Measurements from ENCODE around the gene CHMP2A. TPM values are rescaled to one million over a fixed set of nuclear protein-coding genes. Genes with fewer than 3 reads are reported as not detected.

The CHMP2A gene
- total RNA-seq, 4 donors from 2014 or later: 30.9 to 77.8 (median 56.0) TPM

GRCh38 chr19:58519087-58519354 lies 35.9 kb downstream of the CHMP2A start:
- intact Hi-C loops (cut with DNase I; ENCODE audit: low total_unique reads): no loop called here
- Histone ChIP-seq H3K4me1 (peaks cover 0 to 12% of the 10 kb centered on the region in 2 donors), H3K27me3 (no peaks in the 10 kb centered on the region), H3K4me3 (peak overlapping the region; percentile 88 to 89), H3K36me3 (no peaks in the 10 kb centered on the region), H3K9me3 (no peaks in the 10 kb centered on the region), H3K27ac (peak overlapping the region; percentile 89 to 96)
- peak; percentile 49 to 66 for DNase-seq
- TF ChIP-seq POLR2A (IDR thresholded peaks at IDR 0.05): no peak
- TF ChIP-seq, protein P1, sequence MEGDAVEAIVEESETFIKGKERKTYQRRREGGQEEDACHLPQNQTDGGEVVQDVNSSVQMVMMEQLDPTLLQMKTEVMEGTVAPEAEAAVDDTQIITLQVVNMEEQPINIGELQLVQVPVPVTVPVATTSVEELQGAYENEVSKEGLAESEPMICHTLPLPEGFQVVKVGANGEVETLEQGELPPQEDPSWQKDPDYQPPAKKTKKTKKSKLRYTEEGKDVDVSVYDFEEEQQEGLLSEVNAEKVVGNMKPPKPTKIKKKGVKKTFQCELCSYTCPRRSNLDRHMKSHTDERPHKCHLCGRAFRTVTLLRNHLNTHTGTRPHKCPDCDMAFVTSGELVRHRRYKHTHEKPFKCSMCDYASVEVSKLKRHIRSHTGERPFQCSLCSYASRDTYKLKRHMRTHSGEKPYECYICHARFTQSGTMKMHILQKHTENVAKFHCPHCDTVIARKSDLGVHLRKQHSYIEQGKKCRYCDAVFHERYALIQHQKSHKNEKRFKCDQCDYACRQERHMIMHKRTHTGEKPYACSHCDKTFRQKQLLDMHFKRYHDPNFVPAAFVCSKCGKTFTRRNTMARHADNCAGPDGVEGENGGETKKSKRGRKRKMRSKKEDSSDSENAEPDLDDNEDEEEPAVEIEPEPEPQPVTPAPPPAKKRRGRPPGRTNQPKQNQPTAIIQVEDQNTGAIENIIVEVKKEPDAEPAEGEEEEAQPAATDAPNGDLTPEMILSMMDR (IDR thresholded peaks at IDR 0.05): peak; percentile 29 to 70 (median 66)

DNA sequence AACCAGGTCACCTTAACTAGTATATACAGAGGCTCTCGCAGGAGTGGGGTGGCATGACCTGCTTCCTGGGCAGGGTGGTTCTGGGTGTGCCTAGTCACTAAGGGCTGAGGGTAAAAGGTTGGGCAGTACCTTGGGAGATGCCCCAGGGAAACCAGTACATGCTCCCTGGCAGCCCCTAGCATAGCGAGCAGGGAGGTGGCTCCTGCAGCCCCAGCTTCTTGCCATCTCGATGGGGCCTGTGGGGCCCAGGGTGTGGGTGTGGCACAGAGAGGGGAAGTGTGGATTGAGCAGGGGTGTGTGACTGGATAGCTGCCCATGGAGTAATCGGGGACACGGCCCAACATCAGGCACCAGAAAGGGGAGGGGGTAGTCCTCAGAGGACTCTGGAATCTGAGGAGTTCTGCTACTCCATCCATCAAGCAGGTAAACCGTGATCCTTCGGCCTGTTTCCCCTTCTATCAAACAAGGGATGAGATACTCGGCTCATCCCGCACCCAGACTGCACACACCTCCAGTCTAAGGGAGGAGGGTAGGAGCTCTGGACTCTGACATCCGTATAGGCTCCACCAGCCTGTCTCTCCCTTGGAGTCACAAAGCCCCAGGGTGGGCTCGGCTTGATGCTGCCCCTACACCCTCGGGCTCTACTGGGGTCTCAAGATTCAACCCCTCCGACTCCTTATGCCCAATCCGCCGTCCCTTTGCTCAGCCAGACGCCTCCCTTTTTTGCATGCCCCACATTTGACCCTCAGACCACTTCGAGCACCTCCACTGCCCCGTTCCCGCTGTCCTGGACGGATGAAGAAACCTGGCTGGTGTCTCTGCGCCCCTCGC lies 36.4 kb downstream of the CHMP2A start:
- H3K4me3 ChIP-seq: peak overlapping the region; percentile 88 to 89
- peak overlapping the region; percentile 89 to 96 for H3K27ac ChIP-seq
- TF ChIP-seq POLR2A (IDR thresholded peaks at IDR 0.05): no peak
- TF ChIP-seq, protein P1 (IDR thresholded peaks at IDR 0.05): no peak
- intact Hi-C loops (cut with DNase I; ENCODE audit: low total_unique reads): no loop called here
- no peak for DNase-seq
- no peaks in the 10 kb centered on the region for H3K36me3 ChIP-seq
- no peaks in the 10 kb centered on the region for H3K27me3 ChIP-seq
- peaks cover 0 to 12% of the 10 kb centered on the region in 2 donors for H3K4me1 ChIP-seq
- no peaks in the 10 kb centered on the region for H3K9me3 ChIP-seq

GRCh38 chr19:58516964-58517833 lies 37.7 kb downstream of the CHMP2A start:
- intact Hi-C loops (cut with DNase I; ENCODE audit: low total_unique reads): no loop called here
- TF ChIP-seq, protein P1 (IDR thresholded peaks at IDR 0.05): no peak
- TF ChIP-seq POLR2A (IDR thresholded peaks at IDR 0.05): no peak
- DNase-seq: no peak
- Histone ChIP-seq H3K36me3 (no peaks in the 10 kb centered on the region), H3K27me3 (no peaks in the 10 kb centered on the region), H3K4me1 (peaks cover 0 to 12% of the 10 kb centered on the region in 2 donors), H3K27ac (no peak overlapping the region), H3K4me3 (no peak overlapping the region), H3K9me3 (no peaks in the 10 kb centered on the region)

- no peak for DNase-seq
These were observed 38.6 kb downstream of the CHMP2A start for GRCh38 chr19:58516246-58516836.

More at GRCh38 chr19:58516246-58516836, 38.6 kb downstream of the CHMP2A start:
- H3K36me3 ChIP-seq: no peaks in the 10 kb centered on the region
- no peak overlapping the region for H3K27ac ChIP-seq
- intact Hi-C loops (cut with DNase I; ENCODE audit: low total_unique reads): no loop called here
- TF ChIP-seq, protein P1 (IDR thresholded peaks at IDR 0.05): no peak
- no peak for TF ChIP-seq POLR2A (IDR thresholded peaks at IDR 0.05)
- H3K27me3 ChIP-seq: no peaks in the 10 kb centered on the region
- peaks cover 0 to 12% of the 10 kb centered on the region in 2 donors for H3K4me1 ChIP-seq
- no peak overlapping the region for H3K4me3 ChIP-seq
- H3K9me3 ChIP-seq: no peaks in the 10 kb centered on the region

All from uterus (tissue), 4 donors.